Measurements from ENCODE around the gene ARHGAP1.

Gene ARHGAP1

GRCh38 chr11:46658259-46658658 lies 42.2 kb downstream of the ARHGAP1 start:
- TF ChIP-seq NFIC (IDR thresholded peaks at IDR 0.05): no peak

- no peak for TF ChIP-seq USF1 (IDR thresholded peaks at IDR 0.05)
- no peak for TF ChIP-seq TAF1 (IDR thresholded peaks at IDR 0.05; ENCODE audit: low read depth)
- no peak for TF ChIP-seq TCF12 (IDR thresholded peaks at IDR 0.05; ENCODE audit: low read depth)
- TF ChIP-seq REST (IDR thresholded peaks at IDR 0.05; ENCODE audit: low read depth): no peak
- TF ChIP-seq FOXM1 (IDR thresholded peaks at IDR 0.05; ENCODE audit: borderline replicate concordance, low read depth): no peak
- TF ChIP-seq ZBTB7A (IDR thresholded peaks at IDR 0.05; ENCODE audit: low read depth): no peak
- no peak for TF ChIP-seq NFIC (IDR thresholded peaks at IDR 0.05)
- no peak for TF ChIP-seq MAX (IDR thresholded peaks at IDR 0.05)
- no peak for TF ChIP-seq EGR1 (IDR thresholded peaks at IDR 0.05)
- no peak for TF ChIP-seq CREB1 (IDR thresholded peaks at IDR 0.05; ENCODE audit: low read depth)
- no peak for TF ChIP-seq RAD21 (IDR thresholded peaks at IDR 0.05; ENCODE audit: low read depth)
- no peak for TF ChIP-seq CEBPB (IDR thresholded peaks at IDR 0.05)
- no peak for TF ChIP-seq EP300 (IDR thresholded peaks at IDR 0.05; ENCODE audit: borderline replicate concordance)
- TF ChIP-seq YY1 (IDR thresholded peaks at IDR 0.05; ENCODE audit: low read depth): no peak
Observed at GRCh38 chr11:46657186-46657585, 43.2 kb downstream of the ARHGAP1 start.

GRCh38 chr11:46655631-46656030 lies 44.8 kb downstream of the ARHGAP1 start:
- TF ChIP-seq EP300 (IDR thresholded peaks at IDR 0.05; ENCODE audit: borderline replicate concordance): no peak
- TF ChIP-seq REST (IDR thresholded peaks at IDR 0.05; ENCODE audit: low read depth): no peak
- TF ChIP-seq USF1 (IDR thresholded peaks at IDR 0.05): no peak
- TF ChIP-seq EGR1 (IDR thresholded peaks at IDR 0.05): no peak
- no peak for TF ChIP-seq ZBTB7A (IDR thresholded peaks at IDR 0.05; ENCODE audit: low read depth)
- no peak for TF ChIP-seq RAD21 (IDR thresholded peaks at IDR 0.05; ENCODE audit: low read depth)
- no peak for TF ChIP-seq CEBPB (IDR thresholded peaks at IDR 0.05)
- TF ChIP-seq YY1 (IDR thresholded peaks at IDR 0.05; ENCODE audit: low read depth): no peak
- no peak for TF ChIP-seq TEAD4 (IDR thresholded peaks at IDR 0.05)
- TF ChIP-seq TAF1 (IDR thresholded peaks at IDR 0.05; ENCODE audit: low read depth): no peak
- no peak for TF ChIP-seq MAX (IDR thresholded peaks at IDR 0.05)
- TF ChIP-seq CREB1 (IDR thresholded peaks at IDR 0.05; ENCODE audit: low read depth): no peak
- no peak for TF ChIP-seq NFIC (IDR thresholded peaks at IDR 0.05)

- TF ChIP-seq RAD21 (IDR thresholded peaks at IDR 0.05; ENCODE audit: low read depth) (no peak), USF1 (IDR thresholded peaks at IDR 0.05) (no peak), EGR1 (IDR thresholded peaks at IDR 0.05) (no peak), CREB1 (IDR thresholded peaks at IDR 0.05; ENCODE audit: low read depth) (no peak), YY1 (IDR thresholded peaks at IDR 0.05; ENCODE audit: low read depth) (no peak), NFIC (IDR thresholded peaks at IDR 0.05) (no peak)
Observed at GRCh38 chr11:46649180-46649738, 51.2 kb downstream of the ARHGAP1 start.

- TF ChIP-seq MAX (IDR thresholded peaks at IDR 0.05): no peak
- TF ChIP-seq CREB1 (IDR thresholded peaks at IDR 0.05; ENCODE audit: low read depth): no peak
- no peak for TF ChIP-seq CEBPB (IDR thresholded peaks at IDR 0.05)
- TF ChIP-seq FOXM1 (IDR thresholded peaks at IDR 0.05; ENCODE audit: borderline replicate concordance, low read depth): no peak
- TF ChIP-seq EGR1 (IDR thresholded peaks at IDR 0.05): no peak
- TF ChIP-seq TEAD4 (IDR thresholded peaks at IDR 0.05): no peak
- TF ChIP-seq ZBTB7A (IDR thresholded peaks at IDR 0.05; ENCODE audit: low read depth): no peak
- no peak for TF ChIP-seq USF1 (IDR thresholded peaks at IDR 0.05)
- no peak for TF ChIP-seq TAF1 (IDR thresholded peaks at IDR 0.05; ENCODE audit: low read depth)
- TF ChIP-seq REST (IDR thresholded peaks at IDR 0.05; ENCODE audit: low read depth): no peak
- TF ChIP-seq NFIC (IDR thresholded peaks at IDR 0.05): no peak
- TF ChIP-seq RAD21 (IDR thresholded peaks at IDR 0.05; ENCODE audit: low read depth): no peak
- TF ChIP-seq EP300 (IDR thresholded peaks at IDR 0.05; ENCODE audit: borderline replicate concordance): no peak
- no peak for TF ChIP-seq TCF12 (IDR thresholded peaks at IDR 0.05; ENCODE audit: low read depth)
- no peak for TF ChIP-seq YY1 (IDR thresholded peaks at IDR 0.05; ENCODE audit: low read depth)
Observed at GRCh38 chr11:46643986-46644385, 56.4 kb downstream of the ARHGAP1 start.
